ENCODE data around the gene ZNF223.

The ZNF223 gene

DNA sequence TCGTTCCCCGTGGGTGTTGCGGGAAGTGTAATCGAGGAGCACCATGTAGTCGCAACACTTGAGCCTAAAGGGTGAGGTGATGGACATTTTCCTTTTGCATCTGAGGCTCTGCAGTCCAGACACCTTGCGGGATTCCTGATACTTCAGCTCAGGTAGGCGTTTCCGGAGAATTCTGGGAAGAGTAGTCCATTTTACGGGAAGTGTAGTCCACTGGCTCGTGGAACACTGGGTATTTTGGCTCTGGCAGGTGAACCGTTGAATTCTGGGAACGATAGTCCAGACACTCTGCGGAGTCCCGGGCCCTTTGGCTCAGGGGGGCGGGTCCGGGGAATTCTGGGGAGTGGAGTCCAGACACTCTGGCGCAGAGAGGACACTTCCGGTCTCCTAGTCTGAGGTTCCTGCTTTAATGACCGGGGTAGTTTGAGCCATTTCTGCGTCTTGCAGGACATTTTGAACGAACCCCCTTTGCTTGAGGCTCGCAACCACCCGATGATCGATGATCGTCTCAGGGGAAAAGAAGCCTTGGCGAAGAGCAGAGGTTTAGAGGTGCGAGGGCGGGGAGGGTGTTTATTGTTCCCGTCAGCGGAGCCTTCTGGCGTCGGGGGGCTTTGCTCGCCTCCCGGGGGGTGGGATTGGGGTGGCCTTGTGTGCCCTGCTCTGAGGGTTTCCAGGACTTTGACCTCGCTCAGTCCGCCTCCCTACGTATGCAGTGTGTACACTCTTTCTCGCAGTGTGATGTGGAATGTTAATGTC, at the start of gene ZNF223:
Gene ZNF223, plus strand, starts transcription at position 387 of the 753 bp plus-strand sequence. CDS start 3,141 bp downstream, outside the sequence.
- DNase-seq = peak; percentile 95

DNA sequence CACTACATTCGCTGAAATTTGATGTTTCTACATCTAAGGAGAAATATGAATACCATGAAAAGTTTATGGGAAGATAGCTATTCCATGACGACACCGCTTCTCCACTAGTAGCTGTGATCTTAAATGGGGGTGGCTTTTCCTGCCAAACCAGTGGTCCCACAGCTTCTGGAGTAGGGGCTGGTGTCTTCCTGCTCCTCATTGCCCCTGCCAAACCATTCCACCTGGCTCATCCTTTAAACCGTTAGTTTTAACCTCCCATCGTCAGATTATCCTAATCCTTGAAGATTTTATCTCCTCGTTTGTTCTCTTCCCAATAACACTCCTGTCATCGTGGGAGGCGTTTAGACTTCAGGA, 49.6 kb upstream of the ZNF223 start:
- no peak for DNase-seq

DNA sequence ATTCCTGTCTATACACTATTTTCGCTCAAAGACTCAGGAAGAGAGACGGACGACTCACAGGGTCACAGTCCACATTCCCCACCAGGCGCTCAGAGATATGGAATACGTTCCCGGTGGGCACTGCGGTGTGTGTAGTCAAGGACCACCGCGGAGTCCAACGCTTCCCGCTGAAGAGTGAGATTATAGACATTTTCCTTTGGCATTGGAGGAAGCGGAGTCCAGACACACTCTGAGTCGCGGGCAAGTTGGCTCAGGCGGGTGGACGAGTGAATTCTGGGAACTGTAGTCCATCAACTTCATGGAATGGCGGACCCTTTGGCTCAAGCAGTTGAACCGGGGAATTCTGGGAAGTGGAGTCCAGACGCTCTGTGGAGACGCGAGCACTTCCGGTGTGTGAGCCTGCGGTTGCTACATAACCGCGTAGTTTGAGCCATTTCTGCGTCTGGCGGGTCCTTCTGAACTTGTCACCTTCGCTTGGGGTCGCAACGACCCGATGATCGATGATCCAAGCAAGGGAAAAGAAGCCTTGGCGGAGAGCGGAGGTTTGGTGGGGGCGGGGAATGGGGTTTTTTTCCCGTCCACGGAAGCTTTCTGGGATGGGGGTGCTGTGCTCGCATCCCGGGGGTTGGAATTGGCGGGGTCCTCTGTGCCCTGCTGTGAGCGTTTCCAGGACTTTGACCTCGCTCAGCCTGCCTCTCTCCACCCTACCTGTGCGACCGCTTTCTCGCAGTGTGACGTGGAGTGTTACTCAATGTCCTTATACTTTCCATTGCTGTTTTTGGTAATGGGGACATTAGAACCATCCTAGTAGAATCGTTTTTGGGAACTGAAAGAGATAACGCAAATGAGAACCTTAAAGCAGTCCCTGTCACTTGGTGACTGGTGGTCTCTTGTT, 49.0 kb upstream of the ZNF223 start, which contains the start of gene ZNF230:
Gene ZNF230, plus strand, starts transcription at position 392 of the 895 bp plus-strand sequence. CDS start 4,122 bp downstream, outside the sequence.
- peak; percentile 96 for DNase-seq

DNA sequence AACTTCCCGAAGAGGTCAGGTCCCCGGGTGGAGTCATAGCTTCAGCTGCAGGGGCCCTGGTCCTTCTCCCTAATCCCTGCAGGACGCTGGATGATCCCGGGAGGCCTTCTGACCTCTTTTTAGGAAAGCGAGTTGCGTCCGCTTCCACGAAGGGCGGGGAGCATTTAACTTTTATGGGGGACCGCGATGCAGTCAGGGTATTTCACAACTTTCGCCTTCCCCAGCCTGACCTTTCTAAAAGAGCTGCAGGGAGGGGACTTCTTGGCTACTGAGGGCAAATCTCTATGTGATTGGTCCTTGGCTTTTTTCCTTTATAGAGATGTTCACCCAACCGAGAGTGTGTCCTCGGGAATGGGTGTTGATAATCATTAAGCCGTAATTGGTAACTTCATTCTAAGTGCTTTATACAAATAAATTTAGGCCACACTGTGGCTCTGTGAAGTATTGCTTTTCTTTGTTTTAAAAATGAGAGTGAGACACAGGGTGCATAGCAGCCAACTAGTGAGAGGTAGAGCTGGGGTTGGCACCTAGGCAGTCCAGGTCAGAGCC, 48.3 kb upstream of the ZNF223 start:
- DNase-seq = no peak

DNA sequence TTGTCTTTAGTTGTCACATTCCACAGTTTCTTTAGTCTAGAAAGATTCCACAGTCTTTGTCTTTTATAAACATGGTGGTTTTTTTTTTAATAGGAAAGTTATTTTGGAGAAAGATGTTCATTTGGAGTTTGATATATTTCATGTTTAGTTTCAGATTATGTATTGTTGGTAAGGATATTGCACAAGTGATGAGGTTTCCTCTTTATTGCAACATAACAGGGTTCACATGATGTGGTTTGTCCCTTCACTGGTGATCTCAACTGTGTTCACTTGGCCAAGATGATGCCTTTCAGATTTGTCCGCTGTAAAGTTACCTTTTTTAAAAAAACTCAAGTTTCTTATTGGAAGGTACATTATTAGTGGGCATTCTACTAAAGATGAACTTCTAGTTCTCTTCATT, 45.9 kb upstream of the ZNF223 start:
- DNase-seq = no peak

DNA sequence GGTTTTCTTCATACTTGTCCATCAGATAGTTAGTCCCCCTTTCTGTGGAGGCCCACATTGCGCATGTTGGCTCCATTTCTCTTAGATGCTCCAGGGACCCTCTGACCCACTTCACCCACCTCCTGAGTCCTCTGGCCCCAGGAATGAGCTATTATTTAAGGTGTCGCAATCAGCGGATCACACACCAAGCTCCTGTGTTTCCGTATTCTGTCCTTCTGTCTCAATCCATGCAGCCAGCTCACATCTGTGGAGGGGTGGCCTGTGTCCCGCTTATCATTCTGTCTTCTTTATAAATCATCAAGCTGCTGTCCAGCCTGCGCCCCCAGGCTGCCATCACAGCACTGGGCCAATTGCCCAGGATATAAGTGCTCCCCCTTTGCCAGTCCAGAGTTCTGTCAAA, 44.4 kb upstream of the ZNF223 start:
- DNase-seq = no peak

GRCh38 chr19:44010468-44010867, 41.4 kb upstream of the ZNF223 start:
- no peak for DNase-seq

DNA sequence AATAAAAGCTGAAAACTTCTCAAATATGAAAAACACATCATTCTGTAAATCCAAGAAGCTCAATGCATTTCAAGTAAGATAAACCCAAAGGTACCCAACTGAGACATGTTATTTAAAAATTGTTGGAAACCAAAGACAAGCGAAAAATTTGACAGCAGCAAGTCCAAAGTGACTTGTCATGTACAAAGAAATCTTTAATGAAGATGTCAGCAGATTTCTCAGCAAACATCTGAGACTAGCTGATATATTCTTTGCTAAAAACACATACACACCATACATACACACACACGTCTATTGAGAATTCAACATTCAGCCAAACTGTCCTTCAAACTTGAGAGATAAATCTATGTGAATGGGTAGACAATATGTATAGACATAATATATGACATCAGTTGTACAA, 32.3 kb upstream of the ZNF223 start:
- DNase-seq = no peak

DNA sequence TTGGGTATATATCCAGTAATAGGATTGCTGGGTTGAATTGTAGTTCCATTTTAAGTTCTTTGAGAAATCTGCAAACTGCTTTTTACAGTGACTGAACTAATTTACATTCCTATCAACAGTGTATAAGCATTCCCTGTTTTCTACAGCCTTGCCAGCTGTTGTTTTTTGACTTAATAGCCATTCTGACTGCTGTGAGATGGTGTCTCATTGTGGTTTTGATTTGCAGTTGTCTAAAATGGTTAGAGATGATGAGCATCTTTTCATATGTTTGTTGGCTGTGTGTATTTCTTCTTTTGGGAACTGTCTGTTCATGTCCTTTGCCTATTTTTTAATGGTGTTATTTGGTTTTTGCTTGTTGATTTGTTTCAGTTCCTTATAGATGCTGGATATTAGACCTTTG, 30.6 kb upstream of the ZNF223 start:
- DNase-seq = no peak

DNA sequence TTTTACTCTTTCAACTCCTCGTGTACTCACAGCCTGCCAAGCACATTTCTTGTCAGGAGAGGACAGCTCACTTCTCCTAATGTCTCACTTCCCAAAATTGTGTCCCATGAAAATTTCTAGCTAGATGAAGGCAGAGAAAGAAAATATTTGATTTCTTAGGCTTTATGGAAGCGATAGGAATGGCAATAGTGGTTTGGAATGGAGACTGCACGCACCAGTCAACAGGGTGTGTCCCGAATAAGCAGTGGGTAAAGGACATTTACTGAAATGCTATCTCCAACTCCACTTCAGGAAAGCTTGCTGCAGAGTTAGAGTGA, 27.0 kb upstream of the ZNF223 start:
- no peak for DNase-seq

GRCh38 chr19:44025217-44025936, 26.5 kb upstream of the ZNF223 start, which contains the start of gene ZNF222:
TSS of gene ZNF222 (plus strand) at chr19:44025379. CDS start at chr19:44025437, 58 bp downstream.
- DNase-seq = peak; percentile 93

DNA sequence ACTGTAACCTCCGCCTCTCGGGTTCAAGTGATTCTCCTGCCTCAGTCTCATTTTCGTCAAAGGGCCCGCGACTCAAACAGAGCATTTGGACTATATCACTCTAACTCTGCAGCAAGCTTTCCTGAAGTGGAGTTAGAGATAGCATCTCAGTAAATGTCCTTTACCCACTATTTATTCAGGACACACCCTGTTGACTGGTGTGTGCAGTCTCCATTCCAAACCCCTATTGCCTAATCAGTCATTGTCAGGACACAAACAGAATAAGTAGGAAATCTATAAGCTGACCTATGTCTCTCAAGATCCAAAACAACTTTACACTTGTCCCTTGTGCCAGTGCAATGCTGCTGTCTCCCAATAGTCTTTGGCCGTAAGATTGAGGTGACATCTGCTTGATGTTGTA, 25.2 kb upstream of the ZNF223 start:
- no peak for DNase-seq

DNA sequence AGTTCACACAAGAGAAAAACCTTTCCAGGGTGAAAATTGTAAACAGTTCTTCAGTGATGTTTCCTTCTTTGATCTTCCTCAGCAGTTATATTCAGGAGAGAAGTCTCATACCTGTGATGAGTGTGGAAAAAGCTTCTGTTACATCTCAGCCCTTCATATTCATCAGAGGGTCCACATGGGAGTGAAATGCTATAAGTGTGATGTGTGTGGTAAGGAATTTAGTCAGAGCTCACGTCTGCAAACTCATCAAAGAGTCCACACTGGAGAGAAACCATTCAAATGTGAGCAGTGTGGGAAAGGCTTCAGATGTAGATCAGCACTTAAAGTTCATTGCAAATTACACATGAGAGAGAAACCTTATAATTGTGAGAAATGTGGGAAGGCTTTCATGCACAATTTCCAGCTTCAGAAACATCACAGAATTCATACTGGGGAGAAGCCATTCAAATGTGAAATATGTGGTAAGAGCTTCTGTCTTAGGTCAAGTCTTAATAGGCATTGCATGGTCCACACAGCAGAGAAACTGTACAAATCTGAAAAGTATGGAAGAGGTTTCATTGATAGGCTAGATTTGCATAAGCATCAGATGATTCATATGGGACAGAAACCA, 19.7 kb upstream of the ZNF223 start:
- no peak for DNase-seq

- DNase-seq = no peak
Observed at GRCh38 chr19:44042147-44042546, 9.7 kb upstream of the ZNF223 start.

DNA sequence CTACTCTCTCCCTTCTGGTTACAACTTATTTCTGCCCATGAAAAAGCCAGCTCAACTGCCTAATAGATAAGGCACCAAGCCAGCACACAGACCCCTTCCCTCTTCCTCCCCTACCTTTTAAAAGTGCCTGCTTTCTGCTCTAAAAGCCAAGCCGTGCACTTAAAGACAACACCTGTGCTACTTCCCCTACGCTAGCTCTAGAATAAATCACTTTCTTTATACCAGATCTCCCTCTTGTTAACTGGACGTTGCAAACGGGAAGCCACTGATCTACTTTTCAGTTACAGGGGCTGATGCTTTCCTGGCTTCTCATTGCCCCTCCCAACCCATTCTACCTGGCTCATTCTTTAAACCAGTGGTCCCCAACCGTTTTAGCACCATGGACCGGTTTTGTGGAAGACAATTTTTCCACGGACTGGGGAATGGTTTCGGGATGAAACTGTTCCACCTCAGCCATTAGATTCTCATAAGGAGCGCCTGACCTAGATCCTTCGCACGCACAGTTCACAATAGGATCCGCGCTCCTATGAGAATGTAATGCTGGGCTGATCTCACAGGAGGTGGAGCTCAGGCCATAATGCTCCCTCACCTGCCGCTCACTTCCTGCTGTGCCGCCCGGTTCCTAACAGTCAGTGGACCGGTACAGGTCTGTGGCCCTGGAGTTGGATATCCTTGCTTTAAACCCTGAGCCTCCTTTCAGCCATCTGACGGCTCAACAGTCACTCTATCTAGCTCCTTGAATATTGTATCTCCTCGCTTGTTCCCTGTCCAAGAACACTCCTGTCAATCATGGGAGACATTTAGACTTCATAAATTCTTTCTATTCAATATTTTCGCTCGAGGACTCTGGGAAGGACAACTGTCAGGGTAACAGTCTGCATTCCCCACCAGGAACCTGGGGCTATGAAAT, 841 bp upstream of the ZNF223 start:
- no peak for DNase-seq

DNA sequence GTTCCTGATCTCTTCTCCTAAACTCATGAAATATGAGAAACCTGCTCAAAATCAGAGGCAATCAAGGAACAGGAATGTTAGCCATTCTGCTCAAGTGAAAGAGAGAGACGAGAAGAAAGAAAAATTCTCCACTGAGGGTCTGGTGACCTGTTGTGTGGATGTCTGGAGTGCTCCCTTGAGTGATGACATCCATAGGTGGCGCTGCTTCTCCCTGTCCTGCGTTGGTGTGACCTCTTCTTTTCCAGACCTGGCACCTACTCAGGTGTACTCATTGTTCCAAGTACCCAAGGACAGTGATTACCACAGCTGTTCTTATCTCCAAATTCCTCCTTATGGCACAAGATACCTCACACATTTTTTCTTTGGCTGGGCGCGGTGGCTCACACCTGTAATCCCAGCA, 4.0 kb downstream of the ZNF223 start:
- no peak for DNase-seq

DNA sequence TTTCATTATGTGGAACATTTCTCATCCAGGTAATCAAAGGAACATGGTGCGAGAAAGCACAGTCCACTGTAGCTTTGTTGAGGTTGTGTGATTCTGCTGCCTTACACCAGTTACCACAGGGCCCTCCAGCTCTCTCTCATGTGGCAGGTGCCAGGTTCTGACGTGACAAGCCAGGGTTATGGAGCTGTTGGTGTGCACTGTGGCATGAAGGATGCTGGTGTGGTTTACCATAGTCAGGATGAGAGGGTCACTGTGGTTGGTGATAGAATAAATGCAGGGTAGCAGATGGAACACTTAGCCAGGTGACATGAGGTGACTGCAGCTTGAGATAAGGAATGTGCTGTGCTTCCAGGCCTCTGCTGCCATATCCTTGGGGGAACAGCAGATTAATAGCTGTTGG, 7.4 kb downstream of the ZNF223 start:
- DNase-seq = no peak

DNA sequence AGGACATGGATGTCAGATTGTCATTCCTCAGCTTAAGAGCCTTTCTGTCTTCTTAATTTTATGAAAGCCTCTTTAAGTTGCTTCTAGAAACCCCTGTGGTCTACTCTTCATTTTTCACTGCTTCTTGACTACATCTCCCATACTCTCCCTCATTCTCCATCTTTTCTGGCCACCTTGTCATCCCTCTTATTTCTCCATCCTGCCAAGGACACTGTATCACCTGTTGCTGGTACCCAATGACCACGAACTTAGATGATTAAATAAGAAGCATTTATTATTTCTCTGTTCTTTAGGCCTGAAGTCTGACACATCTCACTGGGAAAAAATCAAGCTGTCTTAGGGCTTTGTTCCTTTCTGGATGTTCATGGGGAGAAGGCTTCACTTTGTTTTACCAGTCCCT, 9.2 kb downstream of the ZNF223 start:
- DNase-seq = no peak

GRCh38 chr19:44066305-44066704, 14.5 kb downstream of the ZNF223 start:
- DNase-seq = no peak

GRCh38 chr19:44069415-44069814, 17.6 kb downstream of the ZNF223 start:
- no peak for DNase-seq

DNA sequence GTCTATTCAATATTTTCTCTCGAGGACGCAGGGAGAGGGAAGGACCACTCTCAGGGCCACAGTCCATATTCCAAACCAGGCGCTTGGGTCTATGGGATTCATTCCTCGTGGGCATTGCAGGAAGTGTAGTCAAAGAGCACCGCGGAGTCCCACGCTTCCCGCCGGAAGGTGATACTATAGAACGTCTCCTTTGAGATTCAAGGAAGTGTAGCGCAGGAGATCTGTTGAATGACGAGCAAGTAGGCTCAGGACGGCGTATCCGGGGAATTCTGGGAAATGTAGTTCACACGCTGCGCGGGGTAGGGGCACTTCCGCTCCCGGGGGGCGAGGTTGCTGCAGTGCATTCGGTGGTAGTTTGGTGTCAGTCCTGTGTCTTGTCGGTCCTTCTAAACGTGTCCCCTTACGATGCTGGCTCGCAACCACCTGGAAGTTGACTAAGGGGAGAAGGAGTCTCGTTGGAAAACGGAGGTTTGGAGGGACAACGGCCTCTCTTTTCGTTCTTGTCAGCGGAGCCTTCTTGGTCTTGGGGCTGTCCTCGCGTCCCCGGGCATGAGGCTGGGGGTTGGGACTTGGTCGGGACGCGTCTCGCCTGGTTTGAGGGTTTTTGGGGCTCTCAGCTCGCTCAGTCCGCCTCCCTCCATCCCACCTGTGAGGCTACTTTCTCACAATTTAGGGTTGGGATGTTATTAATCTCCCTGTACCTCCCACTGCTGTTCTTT, 20.1 kb downstream of the ZNF223 start, which contains the start of gene ZNF284:
Gene ZNF284, plus strand, starts transcription at position 336 of the 719 bp plus-strand sequence. CDS start 4,231 bp downstream, outside the sequence.
- DNase-seq = peak; percentile 94

All from fibroblast of upper back skin (primary cell).